Superior temporal gyrus (tissue), 1 donor: ENCODE data around the gene ADAMTS8.

ENCODE experiments used
- DNase-seq: peaks from one replicate; pipeline ENCODE4 v3.0.0-alpha.2; 2016; ENCODE audit errors: extremely low spot score

ADAMTS8 gene

GRCh38 chr11:130428316-130429119 is at the start of gene ADAMTS8:
Gene ADAMTS8 (minus strand): TSS chr11:130428609. CDS start chr11:130428286, 323 bp downstream.
- no peak for DNase-seq

- DNase-seq = no peak
Observed at GRCh38 chr11:130477586-130478203, 49.3 kb upstream of the ADAMTS8 start.

- peak; percentile 18 for DNase-seq
Observed at GRCh38 chr11:130476922-130477491, 48.6 kb upstream of the ADAMTS8 start.

- DNase-seq = no peak
Observed at GRCh38 chr11:130476200-130476921, 48.0 kb upstream of the ADAMTS8 start.

- DNase-seq = no peak
Observed at GRCh38 chr11:130475426-130476053, 47.1 kb upstream of the ADAMTS8 start.

- no peak for DNase-seq
Observed at GRCh38 chr11:130474637-130475400, 46.4 kb upstream of the ADAMTS8 start.

GRCh38 chr11:130473795-130474377 is 45.5 kb upstream of the ADAMTS8 start:
- DNase-seq = no peak

- no peak for DNase-seq
Observed at GRCh38 chr11:130473056-130473794, 44.8 kb upstream of the ADAMTS8 start.

GRCh38 chr11:130472434-130472961 is 44.1 kb upstream of the ADAMTS8 start:
- no peak for DNase-seq

- no peak for DNase-seq
Observed at GRCh38 chr11:130471731-130472433, 43.5 kb upstream of the ADAMTS8 start.

GRCh38 chr11:130470832-130471706 is 42.7 kb upstream of the ADAMTS8 start:
- DNase-seq = no peak

GRCh38 chr11:130469181-130469580 is 40.8 kb upstream of the ADAMTS8 start:
- no peak for DNase-seq

GRCh38 chr11:130467116-130467900 is 38.9 kb upstream of the ADAMTS8 start:
- no peak for DNase-seq

GRCh38 chr11:130465263-130465662 is 36.9 kb upstream of the ADAMTS8 start:
- no peak for DNase-seq

- no peak for DNase-seq
Observed at GRCh38 chr11:130464291-130464812, 35.9 kb upstream of the ADAMTS8 start.

GRCh38 chr11:130462931-130463330 is 34.5 kb upstream of the ADAMTS8 start:
- DNase-seq = no peak
